SK-N-SH treated with all-trans-retinoic acid at 6 μM for 48 hours (cell line): ENCODE measurements around the gene ABCD2.

Experiments
- ATAC-seq: fragments of 200-7000 bp; cut with Tn5 transposase; 3 replicates; pipeline ENCODE4 v1.9.1; 2020; ENCODE audit warnings: mild to moderate bottlenecking, moderate library complexity
- ARNTL ChIP-seq: fragments of 450-650 bp; formaldehyde crosslinking; IDR thresholded peaks from 2 replicates; pipeline ENCODE4 v1.5.0; 2020; ENCODE audit warnings: low read depth, mild to moderate bottlenecking, moderate library complexity, borderline replicate concordance
- BACH2 ChIP-seq: fragments of 250-450 bp; sonication (Bioruptor Pico); IDR thresholded peaks from 2 replicates; pipeline ENCODE4 v1.9.0; 2021; ENCODE audit warnings: mild to moderate bottlenecking, borderline replicate concordance
- CREB5 ChIP-seq: fragments of 250-450 bp; sonication (Bioruptor Pico); IDR thresholded peaks from 2 replicates; pipeline ENCODE4 v1.5.1; 2020; ENCODE audit warnings: low read depth, mild to moderate bottlenecking, moderate library complexity
- ESRRG ChIP-seq: fragments of 250-450 bp; sonication (Bioruptor Pico); IDR thresholded peaks from 2 replicates; pipeline ENCODE4 v1.6.1; 2021; ENCODE audit warnings: mild to moderate bottlenecking
- ISL1 ChIP-seq: fragments of 250-450 bp; sonication (Bioruptor Pico); IDR thresholded peaks from 2 replicates; pipeline ENCODE4 v2.1.2; 2022; ENCODE audit warnings: mild to moderate bottlenecking, moderate library complexity
- PPARA ChIP-seq: fragments of 250-450 bp; sonication (Bioruptor Pico); IDR thresholded peaks from 2 replicates; pipeline ENCODE4 v1.5.0; 2020; ENCODE audit warnings: mild to moderate bottlenecking, borderline replicate concordance
- RARB ChIP-seq: fragments of 250-450 bp; sonication (Bioruptor Pico); IDR thresholded peaks from 2 replicates; pipeline ENCODE4 v1.8.0; 2021; ENCODE audit warnings: mild to moderate bottlenecking, moderate library complexity
- TCF4 ChIP-seq: fragments of 250-450 bp; sonication (Bioruptor Pico); IDR thresholded peaks from 2 replicates; pipeline ENCODE4 v1.8.0; 2021; ENCODE audit warnings: mild to moderate bottlenecking, moderate library complexity, borderline replicate concordance
- ZC3H10 ChIP-seq: fragments of 250-450 bp; sonication (Bioruptor Pico); IDR thresholded peaks from 2 replicates; pipeline ENCODE4 v1.5.1; 2021; ENCODE audit warnings: mild to moderate bottlenecking, moderate library complexity
- ZNF565 ChIP-seq: fragments of 450-650 bp; formaldehyde crosslinking; conservative IDR thresholded peaks from 2 replicates; pipeline ENCODE4 v1.5.0; 2020; ENCODE audit warnings: low read depth, mild to moderate bottlenecking, moderate library complexity
- ZNF70 ChIP-seq: fragments of 450-650 bp; formaldehyde crosslinking; IDR thresholded peaks from 2 replicates; pipeline ENCODE4 v1.5.0; 2020; ENCODE audit warnings: mild to moderate bottlenecking, moderate library complexity
- ZNF8 ChIP-seq: fragments of 450-650 bp; formaldehyde crosslinking; IDR thresholded peaks from 2 replicates; pipeline ENCODE4 v1.5.0; 2020; ENCODE audit warnings: mild to moderate bottlenecking, moderate library complexity
- TF ChIP-seq, protein P1 (sequence below): fragments of 250-450 bp; sonication (Bioruptor Pico); IDR thresholded peaks from 2 replicates; pipeline ENCODE4 v1.5.0; 2020; ENCODE audit warnings: mild to moderate bottlenecking, moderate library complexity
- TF ChIP-seq, protein P2 (sequence below): fragments of 250-450 bp; sonication (Bioruptor Pico); IDR thresholded peaks from 2 replicates; pipeline ENCODE4 v1.8.0; 2021; ENCODE audit warnings: low read depth, mild to moderate bottlenecking, moderate library complexity, borderline replicate concordance
- TF ChIP-seq, protein P3 (sequence below): fragments of 250-450 bp; sonication (Bioruptor Pico); IDR thresholded peaks from 2 replicates; pipeline ENCODE4 v1.8.0; 2020; ENCODE audit warnings: mild to moderate bottlenecking, moderate library complexity, borderline replicate concordance

The ABCD2 gene

DNA sequence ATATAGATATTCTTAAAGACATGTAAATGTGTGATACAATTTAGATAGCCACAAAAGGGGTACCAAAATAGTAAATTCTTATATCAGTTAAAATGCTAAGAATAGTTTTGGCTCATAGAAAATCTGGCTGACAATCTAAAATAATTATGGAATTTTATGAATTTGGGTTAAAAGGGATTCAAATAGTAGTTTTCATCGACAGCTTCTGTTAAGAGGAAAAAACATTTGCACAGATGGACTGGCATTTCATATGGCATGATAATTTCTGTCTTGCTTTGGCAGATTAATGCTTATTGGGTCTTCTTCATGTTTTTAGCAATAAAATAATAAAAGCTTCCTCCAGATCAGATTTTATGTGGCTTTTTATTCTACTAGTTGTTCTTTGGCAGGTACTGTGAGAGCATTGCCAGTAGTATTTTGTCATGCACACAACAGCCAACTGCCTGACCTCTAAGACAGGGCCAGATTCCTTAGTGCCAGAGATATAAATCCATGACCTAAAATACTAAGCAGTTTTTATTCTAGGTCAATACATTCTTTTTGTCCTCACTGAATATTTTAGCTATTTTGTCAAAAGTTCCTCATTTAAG, 9.1 kb downstream of the ABCD2 start:
- no peak for ATAC-seq
- TF ChIP-seq CREB5 (CRISPR knock-in tag) (no peak), ISL1 (peak; percentile 55)

- no peak for ATAC-seq
- TF ChIP-seq, protein P1, sequence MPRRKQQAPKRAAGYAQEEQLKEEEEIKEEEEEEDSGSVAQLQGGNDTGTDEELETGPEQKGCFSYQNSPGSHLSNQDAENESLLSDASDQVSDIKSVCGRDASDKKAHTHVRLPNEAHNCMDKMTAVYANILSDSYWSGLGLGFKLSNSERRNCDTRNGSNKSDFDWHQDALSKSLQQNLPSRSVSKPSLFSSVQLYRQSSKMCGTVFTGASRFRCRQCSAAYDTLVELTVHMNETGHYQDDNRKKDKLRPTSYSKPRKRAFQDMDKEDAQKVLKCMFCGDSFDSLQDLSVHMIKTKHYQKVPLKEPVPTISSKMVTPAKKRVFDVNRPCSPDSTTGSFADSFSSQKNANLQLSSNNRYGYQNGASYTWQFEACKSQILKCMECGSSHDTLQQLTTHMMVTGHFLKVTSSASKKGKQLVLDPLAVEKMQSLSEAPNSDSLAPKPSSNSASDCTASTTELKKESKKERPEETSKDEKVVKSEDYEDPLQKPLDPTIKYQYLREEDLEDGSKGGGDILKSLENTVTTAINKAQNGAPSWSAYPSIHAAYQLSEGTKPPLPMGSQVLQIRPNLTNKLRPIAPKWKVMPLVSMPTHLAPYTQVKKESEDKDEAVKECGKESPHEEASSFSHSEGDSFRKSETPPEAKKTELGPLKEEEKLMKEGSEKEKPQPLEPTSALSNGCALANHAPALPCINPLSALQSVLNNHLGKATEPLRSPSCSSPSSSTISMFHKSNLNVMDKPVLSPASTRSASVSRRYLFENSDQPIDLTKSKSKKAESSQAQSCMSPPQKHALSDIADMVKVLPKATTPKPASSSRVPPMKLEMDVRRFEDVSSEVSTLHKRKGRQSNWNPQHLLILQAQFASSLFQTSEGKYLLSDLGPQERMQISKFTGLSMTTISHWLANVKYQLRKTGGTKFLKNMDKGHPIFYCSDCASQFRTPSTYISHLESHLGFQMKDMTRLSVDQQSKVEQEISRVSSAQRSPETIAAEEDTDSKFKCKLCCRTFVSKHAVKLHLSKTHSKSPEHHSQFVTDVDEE: no peak
- TF ChIP-seq, protein P2, sequence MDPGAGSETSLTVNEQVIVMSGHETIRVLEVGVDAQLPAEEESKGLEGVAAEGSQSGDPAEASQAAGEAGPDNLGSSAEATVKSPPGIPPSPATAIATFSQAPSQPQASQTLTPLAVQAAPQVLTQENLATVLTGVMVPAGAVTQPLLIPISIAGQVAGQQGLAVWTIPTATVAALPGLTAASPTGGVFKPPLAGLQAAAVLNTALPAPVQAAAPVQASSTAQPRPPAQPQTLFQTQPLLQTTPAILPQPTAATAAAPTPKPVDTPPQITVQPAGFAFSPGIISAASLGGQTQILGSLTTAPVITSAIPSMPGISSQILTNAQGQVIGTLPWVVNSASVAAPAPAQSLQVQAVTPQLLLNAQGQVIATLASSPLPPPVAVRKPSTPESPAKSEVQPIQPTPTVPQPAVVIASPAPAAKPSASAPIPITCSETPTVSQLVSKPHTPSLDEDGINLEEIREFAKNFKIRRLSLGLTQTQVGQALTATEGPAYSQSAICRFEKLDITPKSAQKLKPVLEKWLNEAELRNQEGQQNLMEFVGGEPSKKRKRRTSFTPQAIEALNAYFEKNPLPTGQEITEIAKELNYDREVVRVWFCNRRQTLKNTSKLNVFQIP (CRISPR knock-in tag): no peak
- TF ChIP-seq ESRRG (CRISPR knock-in tag): no peak
- TF ChIP-seq ZNF8 (CRISPR knock-in tag): no peak
- TF ChIP-seq, protein P3, sequence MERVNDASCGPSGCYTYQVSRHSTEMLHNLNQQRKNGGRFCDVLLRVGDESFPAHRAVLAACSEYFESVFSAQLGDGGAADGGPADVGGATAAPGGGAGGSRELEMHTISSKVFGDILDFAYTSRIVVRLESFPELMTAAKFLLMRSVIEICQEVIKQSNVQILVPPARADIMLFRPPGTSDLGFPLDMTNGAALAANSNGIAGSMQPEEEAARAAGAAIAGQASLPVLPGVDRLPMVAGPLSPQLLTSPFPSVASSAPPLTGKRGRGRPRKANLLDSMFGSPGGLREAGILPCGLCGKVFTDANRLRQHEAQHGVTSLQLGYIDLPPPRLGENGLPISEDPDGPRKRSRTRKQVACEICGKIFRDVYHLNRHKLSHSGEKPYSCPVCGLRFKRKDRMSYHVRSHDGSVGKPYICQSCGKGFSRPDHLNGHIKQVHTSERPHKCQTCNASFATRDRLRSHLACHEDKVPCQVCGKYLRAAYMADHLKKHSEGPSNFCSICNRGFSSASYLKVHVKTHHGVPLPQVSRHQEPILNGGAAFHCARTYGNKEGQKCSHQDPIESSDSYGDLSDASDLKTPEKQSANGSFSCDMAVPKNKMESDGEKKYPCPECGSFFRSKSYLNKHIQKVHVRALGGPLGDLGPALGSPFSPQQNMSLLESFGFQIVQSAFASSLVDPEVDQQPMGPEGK (CRISPR knock-in tag): no peak
- TF ChIP-seq BACH2 (CRISPR knock-in tag): no peak
- TF ChIP-seq ARNTL (CRISPR knock-in tag): no peak
- TF ChIP-seq ZNF70 (CRISPR knock-in tag): no peak
- no peak for TF ChIP-seq CREB5 (CRISPR knock-in tag)
Measured at GRCh38 chr12:39606712-39607423, 12.7 kb downstream of the ABCD2 start.

- TF ChIP-seq, protein P1: no peak
- no peak for ATAC-seq
Measured at GRCh38 chr12:39605996-39606395, 13.6 kb downstream of the ABCD2 start.

DNA sequence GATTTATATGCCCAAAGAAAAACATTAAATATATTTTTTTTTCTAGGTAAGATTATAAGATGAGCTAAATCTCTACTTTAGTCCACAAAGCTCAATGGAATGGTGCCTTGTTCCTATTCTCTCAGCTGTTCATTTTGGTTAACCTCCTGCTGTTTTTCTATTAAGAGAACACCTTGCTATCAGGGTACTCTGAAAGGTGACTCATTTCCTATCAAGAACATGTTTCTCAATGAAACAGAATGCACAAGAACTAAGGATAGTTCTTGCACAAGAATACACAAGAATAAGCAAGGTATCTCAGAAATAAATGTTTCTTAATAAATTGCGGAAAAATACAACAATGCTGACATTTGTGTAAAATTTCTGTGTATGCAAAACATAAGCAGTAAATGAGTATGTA, 14.1 kb downstream of the ABCD2 start:
- no peak for ATAC-seq
- TF ChIP-seq, protein P2 (CRISPR knock-in tag): no peak
- TF ChIP-seq ZNF8 (CRISPR knock-in tag): no peak
- no peak for TF ChIP-seq ZNF70 (CRISPR knock-in tag)
- TF ChIP-seq ARNTL (CRISPR knock-in tag): no peak
- no peak for TF ChIP-seq PPARA
- no peak for TF ChIP-seq ZC3H10 (CRISPR knock-in tag)
- no peak for TF ChIP-seq ESRRG (CRISPR knock-in tag)
- TF ChIP-seq RARB (CRISPR knock-in tag): no peak
- TF ChIP-seq TCF4 (CRISPR knock-in tag): no peak
- TF ChIP-seq ZNF565: no peak
- TF ChIP-seq, protein P3 (CRISPR knock-in tag): no peak
- TF ChIP-seq CREB5 (CRISPR knock-in tag): no peak
